ENCODE results near the gene RPTOR. TPM values are rescaled to one million over a fixed set of nuclear protein-coding genes. Genes with fewer than 3 reads are reported as not detected.
"Not testable (repeated sequence)": the region's sequence is repeated elsewhere in the genome, so short reads cannot be mapped to it uniquely, and the experiment has no call there.

The RPTOR gene
- total RNA-seq, 1 experiment from 2014 or later, result 66.7 TPM

GRCh38 chr17:80763293-80763867 is 218.7 kb downstream of the RPTOR start:
- intact Hi-C loops (cut with micrococcal nuclease; ENCODE audit: unreplicated experiment), result no loop called here
- POLR2A ChIA-PET, result no interaction called here
- Histone ChIP-seq H3K9me3 (no peaks in the 10 kb centered on the region), H3K4me1 (no peaks in the 10 kb centered on the region), H3K27me3 (replicated peaks; ENCODE audit: control insufficient read depth, insufficient read depth, low read length) (no peaks in the 10 kb centered on the region), H3K4me3 (ENCODE audit: low read depth, low read length) (no peak overlapping the region), H3K36me3 (ENCODE audit: control insufficient read depth, insufficient read depth, low read length) (no peaks in the 10 kb centered on the region)
- no peaks in the 10 kb centered on the region for H3K27me3 Mint-ChIP-seq (ENCODE audit: insufficient read depth, unreplicated experiment)
- H3K36me3 Mint-ChIP-seq (ENCODE audit: insufficient read depth, unreplicated experiment), result peaks cover 18% of the 10 kb centered on the region
- no peak overlapping the region for H3K27ac Mint-ChIP-seq (ENCODE audit: unreplicated experiment)
- no peaks in the 10 kb centered on the region for H3K4me1 Mint-ChIP-seq (ENCODE audit: low read depth, unreplicated experiment)
- no peak for DNase-seq
- no peak overlapping the region for H3K4me3 Mint-ChIP-seq (ENCODE audit: unreplicated experiment)
- H3K9me3 Mint-ChIP-seq (ENCODE audit: unreplicated experiment), result no peaks in the 10 kb centered on the region
- no TSS peak for BruUV-seq (replicated peaks)
- CTCF ChIA-PET, result no interaction called here
- no peak for TF ChIP-seq CTCF (IDR thresholded peaks at IDR 0.05; ENCODE audit: insufficient read depth in 1 of 2, low read depth in 1 of 2, low read length in 1 of 2, severe bottlenecking in 1 of 2, unreplicated experiment in 1 of 2)

DNA sequence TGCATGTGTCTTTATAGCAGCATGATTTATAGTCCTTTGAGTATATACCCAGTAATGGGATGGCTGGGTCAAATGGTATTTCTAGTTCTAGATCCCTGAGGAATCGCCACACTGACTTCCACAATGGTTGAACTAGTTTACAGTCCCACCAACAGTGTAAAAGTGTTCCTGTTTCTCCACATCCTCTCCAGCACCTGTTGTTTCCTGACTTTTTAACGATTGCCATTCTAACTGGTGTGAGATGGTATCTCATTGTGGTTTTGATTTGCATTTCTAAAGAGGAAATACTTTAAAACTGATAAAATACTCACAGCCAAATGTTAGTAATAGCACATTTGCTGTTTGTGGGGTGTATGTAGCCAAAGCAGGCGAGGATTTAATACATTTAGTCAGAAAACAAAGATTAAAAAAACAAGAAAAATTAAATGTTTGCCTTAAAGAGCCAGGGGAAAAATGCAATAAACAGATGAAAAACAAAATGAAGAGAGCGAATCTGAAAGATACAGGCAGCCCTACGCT is 220.0 kb downstream of the RPTOR start:
- H3K36me3 ChIP-seq (ENCODE audit: control insufficient read depth, insufficient read depth, low read length); POLR2A ChIA-PET; H3K27me3 Mint-ChIP-seq (ENCODE audit: insufficient read depth, unreplicated experiment); H3K4me3 ChIP-seq (ENCODE audit: low read depth, low read length); H3K4me1 ChIP-seq; H3K4me3 Mint-ChIP-seq (ENCODE audit: unreplicated experiment); H3K9me3 ChIP-seq; H3K27me3 ChIP-seq (replicated peaks; ENCODE audit: control insufficient read depth, insufficient read depth, low read length); BruUV-seq (replicated peaks); DNase-seq; H3K9me3 Mint-ChIP-seq (ENCODE audit: unreplicated experiment); CTCF ChIA-PET; intact Hi-C loops (cut with micrococcal nuclease; ENCODE audit: unreplicated experiment); H3K4me1 Mint-ChIP-seq (ENCODE audit: low read depth, unreplicated experiment); H3K27ac Mint-ChIP-seq (ENCODE audit: unreplicated experiment): not testable (repeated sequence)
- H3K36me3 Mint-ChIP-seq (ENCODE audit: insufficient read depth, unreplicated experiment), result peaks cover 23% of the 10 kb centered on the region

- Histone ChIP-seq H3K9me3 (no peaks in the 10 kb centered on the region), H3K36me3 (ENCODE audit: control insufficient read depth, insufficient read depth, low read length) (no peaks in the 10 kb centered on the region), H3K27me3 (replicated peaks; ENCODE audit: control insufficient read depth, insufficient read depth, low read length) (no peaks in the 10 kb centered on the region), H3K4me1 (no peaks in the 10 kb centered on the region), H3K4me3 (ENCODE audit: low read depth, low read length) (no peak overlapping the region)
- no peak for TF ChIP-seq CTCF (IDR thresholded peaks at IDR 0.05; ENCODE audit: insufficient read depth in 1 of 2, low read depth in 1 of 2, low read length in 1 of 2, severe bottlenecking in 1 of 2, unreplicated experiment in 1 of 2)
- no TSS peak for BruUV-seq (replicated peaks)
- ChIA-PET POLR2A (no interaction called here), CTCF (no interaction called here)
- no peak overlapping the region for H3K4me3 Mint-ChIP-seq (ENCODE audit: unreplicated experiment)
- no peak overlapping the region for H3K27ac Mint-ChIP-seq (ENCODE audit: unreplicated experiment)
- no peaks in the 10 kb centered on the region for H3K4me1 Mint-ChIP-seq (ENCODE audit: low read depth, unreplicated experiment)
- H3K27me3 Mint-ChIP-seq (ENCODE audit: insufficient read depth, unreplicated experiment), result no peaks in the 10 kb centered on the region
- intact Hi-C loops (cut with micrococcal nuclease; ENCODE audit: unreplicated experiment), result no loop called here
- peaks cover 25% of the 10 kb centered on the region for H3K36me3 Mint-ChIP-seq (ENCODE audit: insufficient read depth, unreplicated experiment)
- no peak for DNase-seq
- H3K9me3 Mint-ChIP-seq (ENCODE audit: unreplicated experiment), result no peaks in the 10 kb centered on the region
Observed at GRCh38 chr17:80765241-80765961, 220.8 kb downstream of the RPTOR start.
